Measurements from ENCODE around the gene TMEM200C.

Gene TMEM200C

GRCh38 chr18:5937121-5937520 lies 41.8 kb upstream of the TMEM200C start:
- TF ChIP-seq, protein P1, sequence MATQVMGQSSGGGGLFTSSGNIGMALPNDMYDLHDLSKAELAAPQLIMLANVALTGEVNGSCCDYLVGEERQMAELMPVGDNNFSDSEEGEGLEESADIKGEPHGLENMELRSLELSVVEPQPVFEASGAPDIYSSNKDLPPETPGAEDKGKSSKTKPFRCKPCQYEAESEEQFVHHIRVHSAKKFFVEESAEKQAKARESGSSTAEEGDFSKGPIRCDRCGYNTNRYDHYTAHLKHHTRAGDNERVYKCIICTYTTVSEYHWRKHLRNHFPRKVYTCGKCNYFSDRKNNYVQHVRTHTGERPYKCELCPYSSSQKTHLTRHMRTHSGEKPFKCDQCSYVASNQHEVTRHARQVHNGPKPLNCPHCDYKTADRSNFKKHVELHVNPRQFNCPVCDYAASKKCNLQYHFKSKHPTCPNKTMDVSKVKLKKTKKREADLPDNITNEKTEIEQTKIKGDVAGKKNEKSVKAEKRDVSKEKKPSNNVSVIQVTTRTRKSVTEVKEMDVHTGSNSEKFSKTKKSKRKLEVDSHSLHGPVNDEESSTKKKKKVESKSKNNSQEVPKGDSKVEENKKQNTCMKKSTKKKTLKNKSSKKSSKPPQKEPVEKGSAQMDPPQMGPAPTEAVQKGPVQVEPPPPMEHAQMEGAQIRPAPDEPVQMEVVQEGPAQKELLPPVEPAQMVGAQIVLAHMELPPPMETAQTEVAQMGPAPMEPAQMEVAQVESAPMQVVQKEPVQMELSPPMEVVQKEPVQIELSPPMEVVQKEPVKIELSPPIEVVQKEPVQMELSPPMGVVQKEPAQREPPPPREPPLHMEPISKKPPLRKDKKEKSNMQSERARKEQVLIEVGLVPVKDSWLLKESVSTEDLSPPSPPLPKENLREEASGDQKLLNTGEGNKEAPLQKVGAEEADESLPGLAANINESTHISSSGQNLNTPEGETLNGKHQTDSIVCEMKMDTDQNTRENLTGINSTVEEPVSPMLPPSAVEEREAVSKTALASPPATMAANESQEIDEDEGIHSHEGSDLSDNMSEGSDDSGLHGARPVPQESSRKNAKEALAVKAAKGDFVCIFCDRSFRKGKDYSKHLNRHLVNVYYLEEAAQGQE (IDR thresholded peaks at IDR 0.05; ENCODE audit: low read depth) = no peak
- no peak for TF ChIP-seq ZBTB7A (IDR thresholded peaks at IDR 0.05; ENCODE audit: low read depth)

- TF ChIP-seq RAD21 (IDR thresholded peaks at IDR 0.05; ENCODE audit: low read depth) (no peak), ZBTB7A (IDR thresholded peaks at IDR 0.05; ENCODE audit: low read depth) (no peak), EP300 (IDR thresholded peaks at IDR 0.05; ENCODE audit: borderline replicate concordance) (no peak), YY1 (IDR thresholded peaks at IDR 0.05; ENCODE audit: low read depth) (no peak), EGR1 (IDR thresholded peaks at IDR 0.05) (no peak), NFIC (IDR thresholded peaks at IDR 0.05) (no peak), TCF12 (IDR thresholded peaks at IDR 0.05; ENCODE audit: low read depth) (no peak), TEAD4 (IDR thresholded peaks at IDR 0.05) (no peak), FOXM1 (IDR thresholded peaks at IDR 0.05; ENCODE audit: borderline replicate concordance, low read depth) (no peak), CEBPB (IDR thresholded peaks at IDR 0.05) (no peak), TAF1 (IDR thresholded peaks at IDR 0.05; ENCODE audit: low read depth) (no peak)
- TF ChIP-seq, protein P1 (IDR thresholded peaks at IDR 0.05; ENCODE audit: low read depth) = no peak
- TF ChIP-seq, protein P2, sequence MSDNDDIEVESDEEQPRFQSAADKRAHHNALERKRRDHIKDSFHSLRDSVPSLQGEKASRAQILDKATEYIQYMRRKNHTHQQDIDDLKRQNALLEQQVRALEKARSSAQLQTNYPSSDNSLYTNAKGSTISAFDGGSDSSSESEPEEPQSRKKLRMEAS (IDR thresholded peaks at IDR 0.05) = no peak
- TF ChIP-seq, protein P3, sequence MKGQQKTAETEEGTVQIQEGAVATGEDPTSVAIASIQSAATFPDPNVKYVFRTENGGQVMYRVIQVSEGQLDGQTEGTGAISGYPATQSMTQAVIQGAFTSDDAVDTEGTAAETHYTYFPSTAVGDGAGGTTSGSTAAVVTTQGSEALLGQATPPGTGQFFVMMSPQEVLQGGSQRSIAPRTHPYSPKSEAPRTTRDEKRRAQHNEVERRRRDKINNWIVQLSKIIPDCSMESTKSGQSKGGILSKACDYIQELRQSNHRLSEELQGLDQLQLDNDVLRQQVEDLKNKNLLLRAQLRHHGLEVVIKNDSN (IDR thresholded peaks at IDR 0.05) = no peak
Observed at GRCh38 chr18:5930789-5931188, 35.5 kb upstream of the TMEM200C start.

DNA sequence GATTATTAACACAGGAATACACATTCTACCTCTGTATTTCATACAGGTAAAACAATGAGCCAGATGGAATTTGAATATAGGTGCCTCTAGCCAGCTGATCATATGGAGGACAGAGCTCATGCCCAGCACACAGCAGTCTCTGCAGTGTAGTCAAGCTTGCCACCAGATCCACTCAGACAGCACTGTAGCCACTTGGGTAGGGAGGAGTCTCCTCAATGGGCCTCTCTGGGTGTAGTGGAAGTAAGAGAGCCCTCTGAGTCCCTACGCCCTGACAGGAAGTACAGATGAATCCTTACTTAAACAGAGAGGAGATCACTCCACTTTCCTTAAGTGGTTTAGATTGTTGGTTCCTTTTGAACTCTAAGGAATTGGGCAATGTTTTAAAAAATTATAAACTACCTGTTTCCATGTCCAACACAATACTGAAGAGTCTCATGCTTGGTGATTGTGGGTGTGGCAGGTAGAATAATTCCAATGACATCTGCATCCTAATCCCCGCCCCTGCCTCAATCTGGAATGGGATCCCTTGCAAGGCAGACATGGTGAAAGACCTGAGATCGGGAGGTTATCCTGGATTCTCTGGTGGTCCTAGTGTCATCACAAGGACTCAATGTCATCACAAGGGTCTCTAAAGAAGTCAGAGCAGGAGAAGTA lies 23.0 kb upstream of the TMEM200C start:
- TF ChIP-seq, protein P1 (IDR thresholded peaks at IDR 0.05; ENCODE audit: low read depth) = no peak
- TF ChIP-seq YY1 (IDR thresholded peaks at IDR 0.05; ENCODE audit: low read depth) (no peak), EP300 (IDR thresholded peaks at IDR 0.05; ENCODE audit: borderline replicate concordance) (no peak), NFIC (IDR thresholded peaks at IDR 0.05) (no peak), TEAD4 (IDR thresholded peaks at IDR 0.05) (no peak)
- TF ChIP-seq, protein P3 (IDR thresholded peaks at IDR 0.05) = no peak
- TF ChIP-seq, protein P2 (IDR thresholded peaks at IDR 0.05) = no peak

GRCh38 chr18:5914951-5915350 lies 19.6 kb upstream of the TMEM200C start:
- TF ChIP-seq, protein P3 (IDR thresholded peaks at IDR 0.05) = no peak
- TF ChIP-seq RAD21 (IDR thresholded peaks at IDR 0.05; ENCODE audit: low read depth) (no peak), TAF1 (IDR thresholded peaks at IDR 0.05; ENCODE audit: low read depth) (no peak), TCF12 (IDR thresholded peaks at IDR 0.05; ENCODE audit: low read depth) (no peak), ZBTB7A (IDR thresholded peaks at IDR 0.05; ENCODE audit: low read depth) (no peak), FOXM1 (IDR thresholded peaks at IDR 0.05; ENCODE audit: borderline replicate concordance, low read depth) (no peak), EP300 (IDR thresholded peaks at IDR 0.05; ENCODE audit: borderline replicate concordance) (no peak), EGR1 (IDR thresholded peaks at IDR 0.05) (no peak), CEBPB (IDR thresholded peaks at IDR 0.05) (no peak), CREB1 (IDR thresholded peaks at IDR 0.05; ENCODE audit: low read depth) (no peak), YY1 (IDR thresholded peaks at IDR 0.05; ENCODE audit: low read depth) (no peak), TEAD4 (IDR thresholded peaks at IDR 0.05) (no peak), NFIC (IDR thresholded peaks at IDR 0.05) (no peak)
- TF ChIP-seq, protein P1 (IDR thresholded peaks at IDR 0.05; ENCODE audit: low read depth) = no peak
- TF ChIP-seq, protein P2 (IDR thresholded peaks at IDR 0.05) = no peak
